Glomerular visceral epithelial cell (primary cell): ENCODE results near the gene TMEM38A.
"Not testable (repeated sequence)": the region's sequence is repeated elsewhere in the genome, so short reads cannot be mapped to it uniquely, and the experiment has no call there.

Source experiments
- DNase-seq: peaks from one replicate; pipeline ENCODE4 v3.0.0-alpha.2; 2016; ENCODE audit errors: extremely low spot score

Gene TMEM38A

GRCh38 chr19:16676101-16676798 lies 15.3 kb downstream of the TMEM38A start:
- no peak for DNase-seq

GRCh38 chr19:16677055-16677454 lies 16.1 kb downstream of the TMEM38A start:
- DNase-seq: no peak

GRCh38 chr19:16678498-16678897 lies 17.6 kb downstream of the TMEM38A start:
- no peak for DNase-seq

GRCh38 chr19:16679811-16680210 lies 18.9 kb downstream of the TMEM38A start:
- DNase-seq: no peak

- no peak for DNase-seq
Measured at GRCh38 chr19:16682539-16682938, 21.6 kb downstream of the TMEM38A start.

- no peak for DNase-seq
Measured at GRCh38 chr19:16684216-16684615, 23.3 kb downstream of the TMEM38A start.

GRCh38 chr19:16688084-16688483 lies 27.1 kb downstream of the TMEM38A start:
- no peak for DNase-seq

GRCh38 chr19:16698914-16699313 lies 38.0 kb downstream of the TMEM38A start:
- no peak for DNase-seq

- DNase-seq: no peak
Measured at GRCh38 chr19:16702123-16702522, 41.2 kb downstream of the TMEM38A start.

GRCh38 chr19:16703677-16704076 lies 42.7 kb downstream of the TMEM38A start:
- DNase-seq: no peak

GRCh38 chr19:16710870-16711269 lies 49.9 kb downstream of the TMEM38A start:
- not testable (repeated sequence) for DNase-seq

- DNase-seq: not testable (repeated sequence)
Measured at GRCh38 chr19:16712295-16712694, 51.4 kb downstream of the TMEM38A start.

- peak; percentile 38 for DNase-seq
Measured at GRCh38 chr19:16714702-16715287, 53.9 kb downstream of the TMEM38A start.

- no peak for DNase-seq
Measured at GRCh38 chr19:16715611-16716010, 54.7 kb downstream of the TMEM38A start.

GRCh38 chr19:16721051-16721450 lies 60.1 kb downstream of the TMEM38A start:
- no peak for DNase-seq

- DNase-seq: no peak
Measured at GRCh38 chr19:16722591-16722990, 61.7 kb downstream of the TMEM38A start.

GRCh38 chr19:16726916-16727315 lies 66.0 kb downstream of the TMEM38A start:
- no peak for DNase-seq

- not testable (repeated sequence) for DNase-seq
Measured at GRCh38 chr19:16735650-16736266, 74.8 kb downstream of the TMEM38A start.

GRCh38 chr19:16736709-16737108 lies 75.8 kb downstream of the TMEM38A start:
- DNase-seq: no peak

GRCh38 chr19:16737911-16738310 lies 77.0 kb downstream of the TMEM38A start:
- DNase-seq: no peak

- no peak for DNase-seq
Measured at GRCh38 chr19:16739546-16739945, 78.6 kb downstream of the TMEM38A start.
